Left ventricle myocardium inferior (tissue), 1 donor: ENCODE data around the gene IRGC. TPM values are rescaled to one million over a fixed set of nuclear protein-coding genes. Genes with fewer than 3 reads are reported as not detected.

Source experiments
- DNase-seq: peaks from one replicate; pipeline ENCODE4 v3.0.0-alpha.2; 2020
- H3K27ac ChIP-seq: fragments of 200-600 bp; replicated peaks from 2 replicates; pipeline ENCODE4 v1.8.0; 2021
- H3K27me3 ChIP-seq: fragments of 200-600 bp; 2 replicates; pipeline ENCODE4 v1.8.0; 2021; ENCODE audit warnings: low read depth
- H3K36me3 ChIP-seq: fragments of 200-600 bp; 2 replicates; pipeline ENCODE4 v1.8.0; 2021
- H3K4me1 ChIP-seq: fragments of 200-600 bp; 2 replicates; pipeline ENCODE4 v1.8.0; 2021
- H3K4me3 ChIP-seq: fragments of 200-600 bp; 2 replicates; pipeline ENCODE4 v1.8.0; 2021; ENCODE audit warnings: mild to moderate bottlenecking, moderate library complexity
- H3K9me3 ChIP-seq: fragments of 200-600 bp; replicated peaks from 2 replicates; pipeline ENCODE4 v1.8.0; 2021
- CTCF ChIP-seq: fragments of 200-600 bp; IDR thresholded peaks from 2 replicates; pipeline ENCODE4 v1.8.0; 2021; ENCODE audit warnings: antibody characterized with exemption, mild to moderate bottlenecking, borderline replicate concordance
- intact Hi-C: fragments of 100-400 bp; cut with micrococcal nuclease; formaldehyde crosslinking; loops from one replicate; pipeline ENCODE4 v1.11.0; 2022
- long read RNA-seq: library from polyadenylated mRNA; unstranded; transcript quantifications from one replicate; pipeline ENCODE4 v2.0.0, GENCODE V29; 2021
- total RNA-seq: library from RNA; stranded (reverse); fragmentation: NEBNext Ultra II Directional; extraction: Animal tissue kit (Norgen Biotek cat#: 25700); gene quantifications from one replicate; pipeline ENCODE4 v1.2.1, GENCODE V29; 2021
- donor health status: DM: no; HTN: yes; CAD: no; lungs with severe emphysema.

IRGC gene
- not detected for total RNA-seq
- long read RNA-seq = 0 reads

DNA sequence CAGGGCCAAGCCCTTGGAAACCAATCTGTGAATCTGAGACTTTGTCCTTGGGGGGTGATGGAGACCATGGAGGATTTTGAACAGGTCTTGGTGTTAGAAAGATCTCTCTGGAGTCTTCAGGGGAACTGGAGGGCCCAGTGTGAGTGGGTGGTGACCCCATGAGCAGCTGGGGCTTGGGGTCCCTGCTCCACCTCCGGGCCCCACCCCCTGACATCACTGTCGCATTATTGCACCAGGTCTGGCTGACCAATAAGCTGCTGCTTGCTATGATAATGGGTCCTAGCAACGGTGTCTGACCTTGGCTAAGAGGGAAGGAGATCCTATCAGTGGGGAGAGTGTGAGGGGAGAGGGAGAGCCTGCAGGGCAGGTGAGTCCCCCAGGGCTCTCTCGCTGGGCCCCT, at the start of gene IRGC:
Gene IRGC (plus strand): TSS at position 301 of the 400 bp plus-strand sequence. CDS start 2,483 bp downstream, outside the sequence.
- no peak within 1 kb of the TSS for H3K27ac ChIP-seq
- intact Hi-C loops = no loop called here

DNA sequence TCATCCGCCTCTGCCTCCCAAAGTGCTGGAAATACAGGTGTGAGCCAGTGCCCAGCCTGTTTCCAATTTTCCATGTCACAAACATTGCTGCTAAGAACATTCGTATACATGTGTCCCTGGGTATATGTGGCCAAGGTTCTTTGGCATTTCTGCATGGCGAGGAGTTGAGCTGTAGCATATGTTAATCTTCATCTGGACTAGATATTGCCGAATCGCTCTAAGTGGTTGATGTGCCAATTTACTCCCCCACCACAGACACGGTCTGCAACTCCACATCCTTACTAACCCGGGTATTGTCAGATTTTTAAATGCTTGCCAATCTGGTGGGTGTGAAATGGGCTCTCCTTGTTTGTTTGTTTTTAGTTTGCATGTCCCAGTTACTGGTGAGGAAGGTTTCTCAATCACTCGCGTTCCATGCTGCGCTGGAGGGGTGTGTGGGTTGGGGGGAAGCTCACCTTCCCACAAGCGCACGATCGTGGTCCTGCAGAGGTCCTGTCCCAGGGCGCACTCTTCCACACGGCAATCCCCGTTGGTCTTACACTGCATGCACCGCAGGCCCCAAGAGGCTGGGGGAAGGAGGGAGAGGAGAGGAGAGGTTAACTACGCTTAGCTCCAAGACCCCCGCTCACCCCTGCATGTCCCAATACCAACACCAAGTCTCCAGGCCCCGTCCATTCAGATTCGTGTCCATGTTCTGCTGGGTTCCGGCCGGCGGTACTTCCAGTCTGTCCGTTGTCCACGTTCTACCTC, 48.6 kb upstream of the IRGC start:
- Histone ChIP-seq H3K9me3 (no peaks in the 10 kb centered on the region), H3K4me3 (peak overlapping the region; percentile 79), H3K36me3 (peaks cover 18% of the 10 kb centered on the region), H3K4me1 (peaks cover 37% of the 10 kb centered on the region), H3K27ac (peak overlapping the region; percentile 97), H3K27me3 (no peaks in the 10 kb centered on the region)
- DNase-seq = peak; percentile 19
- TF ChIP-seq CTCF = no peak
- intact Hi-C loops = no loop called here

More for the DNA sequence above, at the start of gene IRGC:
- no peak within 1 kb of the TSS for H3K4me3 ChIP-seq
- no peaks in the 10 kb centered on the region for H3K36me3 ChIP-seq
- no peaks in the 10 kb centered on the region for H3K9me3 ChIP-seq
- no peaks in the 10 kb centered on the region for H3K4me1 ChIP-seq
- no peak for DNase-seq
- TF ChIP-seq CTCF = no peak
- peaks cover 13% of the 10 kb centered on the region for H3K27me3 ChIP-seq

DNA sequence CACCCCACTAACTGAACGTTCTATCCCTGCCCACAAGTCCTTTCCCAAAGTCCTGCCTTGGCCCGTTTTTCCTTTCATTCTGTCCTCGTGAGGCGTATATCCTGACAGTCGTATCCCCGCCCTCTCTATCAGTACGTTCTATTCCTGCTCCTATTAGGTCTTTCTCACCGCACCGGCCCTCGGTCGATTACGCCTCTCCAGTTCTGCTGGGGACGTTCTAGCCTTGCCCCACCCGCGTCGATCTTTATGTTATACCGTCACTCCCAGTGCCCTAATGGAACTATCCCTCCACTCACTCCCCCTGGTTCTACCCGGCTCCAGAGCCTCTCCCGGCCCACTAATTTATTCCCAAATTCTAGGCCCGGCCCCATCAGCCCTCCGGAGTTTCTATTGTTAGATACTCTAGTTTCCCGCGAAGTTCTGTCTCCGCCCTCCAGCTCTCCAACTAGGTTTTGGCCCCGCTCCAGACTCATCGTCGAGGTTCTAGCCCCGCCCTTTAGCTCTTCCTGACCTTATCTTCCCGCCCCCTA, 47.9 kb upstream of the IRGC start:
- no peak for DNase-seq
- no peaks in the 10 kb centered on the region for H3K27me3 ChIP-seq
- H3K27ac ChIP-seq = peak overlapping the region; percentile 97
- peaks cover 18% of the 10 kb centered on the region for H3K36me3 ChIP-seq
- H3K9me3 ChIP-seq = no peaks in the 10 kb centered on the region
- H3K4me1 ChIP-seq = peaks cover 37% of the 10 kb centered on the region
- intact Hi-C loops = no loop called here
- TF ChIP-seq CTCF = no peak
- peak overlapping the region; percentile 79 for H3K4me3 ChIP-seq

DNA sequence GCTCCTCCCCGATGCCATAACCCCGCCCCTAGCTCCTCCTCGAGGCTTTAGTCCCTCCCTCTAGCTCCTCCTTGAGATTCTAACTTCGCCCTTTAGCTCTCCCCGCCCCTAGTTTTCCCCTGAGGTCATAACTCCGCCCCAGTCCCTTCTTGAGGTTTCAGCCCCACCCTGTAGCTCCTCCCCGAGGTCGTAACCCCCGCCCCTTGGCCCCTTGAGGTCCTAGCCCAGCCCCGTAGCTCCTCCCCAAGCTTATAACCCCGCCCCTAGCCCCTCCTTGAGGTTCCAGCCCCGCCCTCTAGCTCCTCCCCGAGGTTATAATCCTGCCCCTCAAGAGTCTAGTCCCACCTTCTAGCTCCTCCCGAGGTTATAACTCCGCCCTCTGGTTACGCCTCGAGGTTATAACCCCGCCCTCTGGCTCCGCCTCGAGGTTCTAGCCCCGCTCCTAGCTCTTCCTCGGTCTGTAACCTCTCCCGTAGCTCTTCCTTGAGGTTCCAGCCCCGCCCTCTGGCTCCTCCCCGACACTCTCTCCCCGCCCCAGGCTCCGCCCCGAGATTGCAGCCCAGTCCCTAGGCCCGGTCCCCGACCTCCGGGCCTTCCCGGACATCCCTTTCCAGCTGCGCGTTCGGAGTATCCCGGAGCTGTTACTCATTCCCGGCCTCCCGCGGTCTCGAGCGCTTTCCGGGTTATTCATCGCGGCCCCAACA, 47.3 kb upstream of the IRGC start:
- Histone ChIP-seq H3K4me1 (peaks cover 35% of the 10 kb centered on the region), H3K27ac (peak overlapping the region; percentile 97), H3K4me3 (peak overlapping the region; percentile 79), H3K9me3 (no peaks in the 10 kb centered on the region), H3K27me3 (no peaks in the 10 kb centered on the region), H3K36me3 (peaks cover 18% of the 10 kb centered on the region)
- TF ChIP-seq CTCF = no peak
- intact Hi-C loops = no loop called here
- DNase-seq = peak; percentile 98

GRCh38 chr19:43672061-43672679, 43.7 kb upstream of the IRGC start:
- no peaks in the 10 kb centered on the region for H3K27me3 ChIP-seq
- H3K4me1 ChIP-seq = peaks cover 27% of the 10 kb centered on the region
- H3K4me3 ChIP-seq = no peak overlapping the region
- no peaks in the 10 kb centered on the region for H3K9me3 ChIP-seq
- H3K27ac ChIP-seq = no peak overlapping the region
- H3K36me3 ChIP-seq = peaks cover 2% of the 10 kb centered on the region
- intact Hi-C loops = no loop called here
- no peak for DNase-seq
- TF ChIP-seq CTCF = no peak
